AG04449 (cell line): ENCODE results near the gene PLA2G2C.

Experiments
- CTCF ChIA-PET: fragments of 350-600 bp; formaldehyde crosslinking; extraction: SDS; loops from one replicate; lab custom pipeline; 2021; ENCODE audit warnings: antibody characterized with exemption; lab: Yijun Ruan, JAX
- POLR2A ChIA-PET: fragments of 400-600, 350-600 bp; formaldehyde crosslinking; extraction: SDS; loops from one replicate; lab custom pipeline; 2020; ENCODE audit warnings: antibody characterized with exemption, inconsistent platforms; lab: Yijun Ruan, JAX
- DNase-seq: peaks from one replicate; pipeline ENCODE4 v3.0.0-alpha.2; 2010; ENCODE audit warnings: low read depth, low spot score
- H3K4me3 ChIP-seq: 2 replicates; pipeline ENCODE4 v1.5.1; 2011; ENCODE audit warnings: low read depth, mild to moderate bottlenecking, control low read depth, low read length
- TF ChIP-seq, protein P1 (sequence below): IDR thresholded peaks from one replicate; pipeline ENCODE4 v1.5.1; 2011; ENCODE audit warnings: mild to moderate bottlenecking, moderate library complexity, low read length, control low read depth, inconsistent platforms; ENCODE audit not compliant: insufficient read depth; ENCODE audit errors: missing control alignments

PLA2G2C gene

DNA sequence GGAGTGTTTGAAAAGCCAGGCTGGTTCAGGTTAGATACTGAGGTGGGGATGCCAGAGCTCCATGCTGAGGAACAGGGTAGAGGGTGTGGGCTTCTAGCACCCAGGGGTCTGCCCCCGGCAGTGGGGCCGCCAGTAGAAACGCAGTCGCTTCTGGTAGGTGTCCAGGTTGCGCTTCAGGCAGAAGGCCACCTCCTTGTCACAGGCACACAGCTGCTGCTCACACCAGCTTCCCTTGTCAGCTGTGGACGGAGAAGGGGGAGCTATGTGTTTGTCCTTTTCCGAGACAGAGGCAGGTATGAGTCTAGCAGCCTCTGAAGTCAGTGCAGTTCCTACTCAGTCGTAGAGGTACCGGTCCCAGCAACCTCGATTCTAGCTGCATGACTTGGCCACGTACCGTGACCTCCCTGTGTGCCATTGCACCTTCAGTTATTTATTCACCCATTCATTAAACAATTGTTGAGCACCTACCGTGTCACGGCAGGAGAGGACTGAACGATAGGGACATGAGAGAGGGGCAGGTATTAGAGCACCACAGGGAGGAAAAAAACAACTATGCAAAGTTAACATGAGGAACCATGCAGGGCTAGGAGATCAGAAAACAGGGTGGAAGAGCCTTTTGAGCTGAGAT, 72.2 kb downstream of the PLA2G2C start:
- ChIA-PET POLR2A (no interaction called here), CTCF (interaction anchor here (0.6 to 1.4 kb wide), 4 partner anchors 10 to 196 kb away, joined by 3 to 4 read pairs (median 4); no protein-coding TSS in a partner anchor)
- no peak overlapping the region for H3K4me3 ChIP-seq
- TF ChIP-seq, protein P1, sequence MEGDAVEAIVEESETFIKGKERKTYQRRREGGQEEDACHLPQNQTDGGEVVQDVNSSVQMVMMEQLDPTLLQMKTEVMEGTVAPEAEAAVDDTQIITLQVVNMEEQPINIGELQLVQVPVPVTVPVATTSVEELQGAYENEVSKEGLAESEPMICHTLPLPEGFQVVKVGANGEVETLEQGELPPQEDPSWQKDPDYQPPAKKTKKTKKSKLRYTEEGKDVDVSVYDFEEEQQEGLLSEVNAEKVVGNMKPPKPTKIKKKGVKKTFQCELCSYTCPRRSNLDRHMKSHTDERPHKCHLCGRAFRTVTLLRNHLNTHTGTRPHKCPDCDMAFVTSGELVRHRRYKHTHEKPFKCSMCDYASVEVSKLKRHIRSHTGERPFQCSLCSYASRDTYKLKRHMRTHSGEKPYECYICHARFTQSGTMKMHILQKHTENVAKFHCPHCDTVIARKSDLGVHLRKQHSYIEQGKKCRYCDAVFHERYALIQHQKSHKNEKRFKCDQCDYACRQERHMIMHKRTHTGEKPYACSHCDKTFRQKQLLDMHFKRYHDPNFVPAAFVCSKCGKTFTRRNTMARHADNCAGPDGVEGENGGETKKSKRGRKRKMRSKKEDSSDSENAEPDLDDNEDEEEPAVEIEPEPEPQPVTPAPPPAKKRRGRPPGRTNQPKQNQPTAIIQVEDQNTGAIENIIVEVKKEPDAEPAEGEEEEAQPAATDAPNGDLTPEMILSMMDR: no peak
- DNase-seq: no peak
